H1 (cell line): ENCODE data around the gene SPATA6L. TPM values are rescaled to one million over a fixed set of nuclear protein-coding genes. Genes with fewer than 3 reads are reported as not detected.

Experiments used
- CTCF ChIA-PET: fragments of 300-600 bp; sonication (Branson Sonifier 250); formaldehyde crosslinking; loops from one replicate; lab custom pipeline; 2021; ENCODE audit not compliant: partially characterized antibody; lab: Charles Lee
- POLR2A ChIA-PET: fragments of 300-600 bp; sonication (Branson Sonifier 250); formaldehyde crosslinking; loops from one replicate; lab custom pipeline; 2021; ENCODE audit warnings: inconsistent platforms; ENCODE audit not compliant: partially characterized antibody; lab: Charles Lee
- DNase-seq, 2 experiments: peaks; one replicate each; pipeline versions ENCODE4 v3.0.0 to v3.0.0-alpha.2; 2010 to 2022; ENCODE audit warnings: low spot score in 2 of 2, low read depth in 1 of 2, mixed read lengths in 1 of 2
- FAIRE-seq: peaks from 2 replicates; lab custom pipeline; 2011; peaks lifted over from hg19 to GRCh38; lab: Jason Lieb, UNC
- H2AFZ ChIP-seq: 2 replicates; pipeline ENCODE4 v1.8.1; 2012; ENCODE audit warnings: low read length, inconsistent platforms
- H2AK5ac ChIP-seq: 2 replicates; pipeline ENCODE4 v1.6.1; 2013; ENCODE audit warnings: low read depth, low read length
- H2BK120ac ChIP-seq: replicated peaks from 2 replicates; pipeline ENCODE3; 2013; ENCODE audit warnings: low read depth, low read length, inconsistent platforms
- H2BK12ac ChIP-seq: 2 replicates; pipeline ENCODE4 v1.6.1; 2013; ENCODE audit warnings: low read depth, low read length
- H2BK15ac ChIP-seq: 2 replicates; pipeline ENCODE4 v1.6.1; 2013; ENCODE audit warnings: low read length
- H2BK20ac ChIP-seq: 2 replicates; pipeline ENCODE4 v1.6.1; 2013; ENCODE audit warnings: low read length
- H2BK5ac ChIP-seq: 2 replicates; pipeline ENCODE4 v1.6.1; 2013; ENCODE audit warnings: low read depth, low read length
- H3K14ac ChIP-seq: 2 replicates; pipeline ENCODE4 v1.6.1; 2013; ENCODE audit warnings: inconsistent platforms; ENCODE audit not compliant: insufficient read length
- H3K18ac ChIP-seq: 2 replicates; pipeline ENCODE4 v1.6.1; 2013; ENCODE audit warnings: low read length; ENCODE audit errors: extremely low read depth
- H3K23ac ChIP-seq: 2 replicates; pipeline ENCODE4 v1.6.1; 2013; ENCODE audit warnings: inconsistent platforms; ENCODE audit not compliant: insufficient read length
- H3K23me2 ChIP-seq: 2 replicates; pipeline ENCODE4 v1.6.1; 2013; ENCODE audit warnings: low read depth, low read length
- H3K27ac ChIP-seq: 2 replicates; pipeline ENCODE4 v1.6.1; 2011; ENCODE audit warnings: low read depth, low read length, inconsistent platforms
- H3K27me3 ChIP-seq, 4 experiments: replicated peaks in 1 of 4; 1 replicate in 1 of 4; 2 replicates in 3 of 4; pipeline versions ENCODE4 v1.6.1 to v1.8.1; 2011 to 2013; ENCODE audit warnings: low read length in 3 of 4, mild to moderate bottlenecking in 3 of 4, inconsistent platforms in 2 of 4, mixed read lengths in 2 of 4, moderate library complexity in 1 of 4; ENCODE audit not compliant: control insufficient read depth in 3 of 4, insufficient read depth in 3 of 4; ENCODE audit errors: extremely low read depth in 1 of 4
- H3K36me3 ChIP-seq, 4 experiments: 2 replicates each; pipeline versions ENCODE4 v1.6.1 to v1.8.1; 2011 to 2013; ENCODE audit warnings: mild to moderate bottlenecking in 4 of 4, low read length in 3 of 4, moderate library complexity in 2 of 4, control low read depth in 1 of 4, inconsistent platforms in 1 of 4; ENCODE audit not compliant: insufficient read depth in 4 of 4, control insufficient read depth in 2 of 4
- H3K4ac ChIP-seq: replicated peaks from 2 replicates; pipeline ENCODE3; 2013; ENCODE audit warnings: low read length, low read depth, mixed read lengths, inconsistent platforms; ENCODE audit not compliant: insufficient read length
- H3K4me1 ChIP-seq, 4 experiments: replicated peaks in 1 of 4; 1 replicate in 1 of 4; 2 replicates in 3 of 4; pipeline versions ENCODE4 v1.6.1 to v1.8.1; 2011 to 2013; ENCODE audit warnings: low read length in 3 of 4, inconsistent platforms in 2 of 4, mixed read lengths in 1 of 4; ENCODE audit not compliant: insufficient read depth in 4 of 4, control insufficient read depth in 3 of 4
- H3K4me2 ChIP-seq, 2 experiments: 2 replicates each; pipeline versions ENCODE4 v1.6.1 to v1.8.1; 2011 to 2013; ENCODE audit warnings: low read depth in 2 of 2, low read length in 2 of 2, control low read depth in 1 of 2, inconsistent platforms in 1 of 2, mild to moderate bottlenecking in 1 of 2; ENCODE audit not compliant: insufficient read depth in 1 of 2
- H3K4me3 ChIP-seq, 4 experiments: fragments of 200-600, 300-600 bp in 1 of 4; sonication (generic), shearing (Covaris generic), sonication (Bioruptor Twin) in 1 of 4; 2 replicates each; pipeline versions ENCODE4 v1.5.1 to v1.8.1; 2011 to 2016; ENCODE audit warnings: low read length in 4 of 4, low read depth in 3 of 4, control low read depth in 2 of 4, inconsistent platforms in 2 of 4, mild to moderate bottlenecking in 2 of 4, mixed read lengths in 1 of 4, moderate library complexity in 1 of 4; ENCODE audit not compliant: insufficient read depth in 2 of 4; ENCODE audit errors: extremely low read depth in 1 of 4
- H3K56ac ChIP-seq: replicated peaks from 2 replicates; pipeline ENCODE3; 2013; ENCODE audit warnings: low read depth, mild to moderate bottlenecking, mixed read lengths, low read length, inconsistent platforms; ENCODE audit not compliant: insufficient read length
- H3K79me1 ChIP-seq: 2 replicates; pipeline ENCODE4 v1.6.1; 2013; ENCODE audit warnings: low read depth, low read length, control low read depth
- H3K79me2 ChIP-seq, 2 experiments: 2 replicates each; pipeline versions ENCODE4 v1.6.1 to v1.8.1; 2012 to 2013; ENCODE audit warnings: low read length in 2 of 2, mild to moderate bottlenecking in 2 of 2, inconsistent platforms in 1 of 2; ENCODE audit not compliant: insufficient read depth in 2 of 2, control insufficient read depth in 1 of 2
- H3K9ac ChIP-seq, 4 experiments: replicated peaks in 1 of 4; 1 replicate in 1 of 4; 2 replicates in 3 of 4; pipeline versions ENCODE4 v1.6.1 to v1.8.1; 2011 to 2013; ENCODE audit warnings: low read depth in 3 of 4, low read length in 3 of 4, control low read depth in 2 of 4, mild to moderate bottlenecking in 2 of 4, moderate library complexity in 2 of 4, inconsistent platforms in 1 of 4; ENCODE audit errors: extremely low read depth in 1 of 4
- H3K9me3 ChIP-seq, 2 experiments: 2 replicates each; pipeline versions ENCODE4 v1.6.1 to v1.8.1; 2012 to 2013; ENCODE audit warnings: mild to moderate bottlenecking in 2 of 2, moderate library complexity in 2 of 2, control low read depth in 1 of 2, inconsistent platforms in 1 of 2, low read depth in 1 of 2, low read length in 1 of 2, mixed read lengths in 1 of 2; ENCODE audit not compliant: insufficient read depth in 2 of 2
- H4K20me1 ChIP-seq, 2 experiments: replicated peaks in 1 of 2; 2 replicates each; pipeline versions ENCODE3 to v1.8.1; 2011 to 2013; ENCODE audit warnings: inconsistent platforms in 2 of 2, low read length in 2 of 2, mild to moderate bottlenecking in 1 of 2; ENCODE audit not compliant: insufficient read depth in 2 of 2, control insufficient read depth in 1 of 2
- H4K5ac ChIP-seq: 2 replicates; pipeline ENCODE4 v1.6.1; 2013; ENCODE audit warnings: low read length, low read depth, mixed read lengths, inconsistent platforms; ENCODE audit not compliant: insufficient read length
- H4K8ac ChIP-seq: 2 replicates; pipeline ENCODE4 v1.8.0; 2013; ENCODE audit warnings: mild to moderate bottlenecking, moderate library complexity, low read length, inconsistent platforms; ENCODE audit not compliant: insufficient read depth; ENCODE audit errors: extremely low read depth
- H4K91ac ChIP-seq: replicated peaks from 2 replicates; pipeline ENCODE3; 2013; ENCODE audit warnings: low read length, mixed read lengths, inconsistent platforms; ENCODE audit not compliant: insufficient read length
- BCL11A ChIP-seq, 2 experiments: IDR thresholded peaks; one replicate each; pipeline ENCODE4 v1.6.1; 2011; ENCODE audit warnings: low read depth in 2 of 2, low read length in 2 of 2, mild to moderate bottlenecking in 2 of 2
- CHD2 ChIP-seq: IDR thresholded peaks from 2 replicates; pipeline ENCODE4 v1.6.1; 2012; ENCODE audit warnings: low read length, improper control_type of control experiment
- CREB1 ChIP-seq: IDR thresholded peaks from 2 replicates; pipeline ENCODE4 v1.6.1; 2012; ENCODE audit warnings: inconsistent platforms
- GABPA ChIP-seq: IDR thresholded peaks from 2 replicates; pipeline ENCODE4 v1.6.1; 2011; ENCODE audit warnings: mild to moderate bottlenecking, low read length, moderate library complexity, borderline replicate concordance; ENCODE audit not compliant: insufficient read depth
- GTF2F1 ChIP-seq: IDR thresholded peaks from 2 replicates; pipeline ENCODE4 v1.6.1; 2012; ENCODE audit warnings: low read depth, low read length, improper control_type of control experiment, borderline replicate concordance
- KDM5A ChIP-seq: fragments of 200-600 bp; IDR thresholded peaks from 2 replicates; pipeline ENCODE4 v1.7.1; 2012; ENCODE audit warnings: mild to moderate bottlenecking, low read length, inconsistent platforms, mixed read lengths
- POLR2AphosphoS5 ChIP-seq: IDR thresholded peaks from 2 replicates; pipeline ENCODE4 v1.6.1; 2011; ENCODE audit warnings: low read depth, low read length
- RFX5 ChIP-seq: IDR thresholded peaks from 2 replicates; pipeline ENCODE4 v1.6.1; 2011; ENCODE audit warnings: low read depth, low read length, improper control_type of control experiment, borderline replicate concordance
- RXRA ChIP-seq: IDR thresholded peaks from 2 replicates; pipeline ENCODE4 v1.6.1; 2011; ENCODE audit warnings: low read depth, mild to moderate bottlenecking, low read length, moderate library complexity; ENCODE audit not compliant: insufficient read depth
- SRF ChIP-seq: IDR thresholded peaks from 2 replicates; pipeline ENCODE4 v1.6.1; 2011; ENCODE audit warnings: mild to moderate bottlenecking, low read depth, low read length, moderate library complexity
- WGBS, 2 experiments: shearing (Covaris generic) in 1 of 2; methylation state at CpG; one replicate each; pipeline versions ENCODE4 v1.1.6 to v1.1.7; 2013 to 2015; ENCODE audit warnings: low lambda C conversion rate in 2 of 2, mixed read lengths in 2 of 2, inconsistent platforms in 1 of 2, low coverage in 1 of 2, missing lambda C conversion rate in 1 of 2; ENCODE audit not compliant: insufficient replicate concordance in 2 of 2, insufficient coverage in 1 of 2, insufficient read length in 1 of 2; ENCODE audit errors: extremely low coverage in 1 of 2, missing lambda C conversion rate in 1 of 2; 5-methylcytosine and 5-hydroxymethylcytosine counted together
- polyA plus RNA-seq, 7 experiments: library from polyadenylated mRNA; depleted of rRNA in 3 of 7; stranded (reverse) in 5 of 7; unstranded in 2 of 7; fragments of >200 nt in 5 of 7; fragments of 200-250 nt in 2 of 7; gene quantifications; 1 replicate in 5 of 7; 2 replicates in 1 of 7; 4 replicates in 1 of 7; pipeline versions ENCODE4 v1.2.1 to v1.2.3, GENCODE V29; 2011 to 2013; ENCODE audit warnings: missing spikeins in 2 of 7, mixed read lengths in 2 of 7
- total RNA-seq: library from RNA; stranded (reverse); fragmentation: NEBNext Ultra II Directional; extraction: Animal tissue kit (Norgen Biotek cat#: 25700); gene quantifications from 2 replicates; pipeline ENCODE4 v1.2.1, GENCODE V29; 2021

Gene SPATA6L
- total and polyA plus RNA-seq, 2 of the 8 experiments (the other 6 are each of a cell fraction or from before 2014, with no cell fraction given) = 0.57 to 1.1 TPM

GRCh38 chr9:4700091-4700490 is 33.8 kb upstream of the SPATA6L start:
- ChIA-PET CTCF (no interaction called here), POLR2A (no interaction called here)
- Histone ChIP-seq H3K4me2 (no peak overlapping the region), H2AFZ (no peak overlapping the region), H4K91ac (no peak overlapping the region), H2AK5ac (no peak overlapping the region), H3K9ac (no peak overlapping the region), H3K4me1 (no peaks in the 10 kb centered on the region), H3K79me1 (no peaks in the 10 kb centered on the region), H3K9me3 (no peaks in the 10 kb centered on the region), H3K18ac (no peak overlapping the region), H2BK12ac (no peak overlapping the region), H4K20me1 (no peaks in the 10 kb centered on the region), H3K14ac (no peak overlapping the region), H4K8ac (no peak overlapping the region), H2BK5ac (no peak overlapping the region), H3K23ac (no peak overlapping the region), H3K27me3 (no peaks in the 10 kb centered on the region), H4K5ac (no peak overlapping the region), H3K27ac (no peak overlapping the region), H3K36me3 (peaks cover 0 to 35% (median 7%) of the 10 kb centered on the region in 4 experiments; a peak in 3 of 8 replicates), H3K56ac (no peak overlapping the region), H3K4ac (no peak overlapping the region), H3K23me2 (no peaks in the 10 kb centered on the region), H2BK15ac (no peak overlapping the region), H3K79me2 (0 out of 4 replicates have a peak, but pooled peaks cover 0 to 5% of the 10 kb centered on the region in 2 experiments), H2BK20ac (no peak overlapping the region), H2BK120ac (no peak overlapping the region), H3K4me3 (no peak overlapping the region)
- TF ChIP-seq CREB1 (no peak), RFX5 (no peak), GTF2F1 (no peak), CHD2 (no peak), SRF (no peak), RXRA (no peak), KDM5A (no peak), BCL11A (IDR thresholded peaks at IDR 0.05; ENCODE audit: low read depth in 2 of 2, low read length in 2 of 2) (no peak), GABPA (no peak), POLR2AphosphoS5 (no peak)
- FAIRE-seq (no peak), DNase-seq (no peak)
- 93% methylated on average over 3 of the region's 3 CpGs; no CpG with 5 or more reads in 1 of the 2 experiments for WGBS, 2 experiments
